COR-L47 (cell line): ENCODE measurements around the gene PRPF6.
"Not testable (repeated sequence)": the region's sequence is repeated elsewhere in the genome, so short reads cannot be mapped to it uniquely, and the experiment has no call there.

Source experiments
- DNase-seq: peaks from one replicate; lab custom pipeline; 2025; lab: John Stamatoyannopoulos, UW

Gene PRPF6

DNA sequence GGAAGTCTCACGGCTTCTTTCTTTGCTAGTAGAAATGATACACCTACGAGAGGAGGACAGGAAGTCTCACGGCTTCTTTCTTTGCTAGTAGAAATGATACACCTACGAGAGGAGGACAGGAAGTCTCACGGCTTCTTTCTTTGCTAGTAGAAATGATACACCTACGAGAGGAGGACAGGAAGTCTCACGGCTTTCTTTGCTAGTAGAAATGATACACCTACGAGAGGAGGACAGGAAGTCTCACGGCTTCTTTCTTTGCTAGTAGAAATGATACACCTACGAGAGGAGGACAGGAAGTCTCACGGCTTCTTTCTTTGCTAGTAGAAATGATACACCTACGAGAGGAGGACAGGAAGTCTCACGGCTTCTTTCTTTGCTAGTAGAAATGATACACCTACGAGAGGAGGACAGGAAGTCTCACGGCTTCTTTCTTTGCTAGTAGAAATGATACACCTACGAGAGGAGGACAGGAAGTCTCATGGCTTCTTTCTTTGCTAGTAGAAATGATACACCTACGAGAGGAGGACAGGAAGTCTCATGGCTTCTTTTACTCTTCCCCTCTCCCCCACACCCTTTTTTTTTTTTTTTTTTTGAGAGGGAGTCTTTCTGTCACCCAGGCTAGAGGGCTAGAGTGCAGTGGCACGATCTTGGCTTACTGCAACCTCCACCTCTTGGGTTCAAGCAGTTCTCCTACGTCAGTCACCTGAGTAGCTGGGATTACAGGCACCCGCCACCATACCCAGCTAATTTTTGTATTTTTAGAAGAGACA lies 31.6 kb downstream of the PRPF6 start:
- DNase-seq, result not testable (repeated sequence)

DNA sequence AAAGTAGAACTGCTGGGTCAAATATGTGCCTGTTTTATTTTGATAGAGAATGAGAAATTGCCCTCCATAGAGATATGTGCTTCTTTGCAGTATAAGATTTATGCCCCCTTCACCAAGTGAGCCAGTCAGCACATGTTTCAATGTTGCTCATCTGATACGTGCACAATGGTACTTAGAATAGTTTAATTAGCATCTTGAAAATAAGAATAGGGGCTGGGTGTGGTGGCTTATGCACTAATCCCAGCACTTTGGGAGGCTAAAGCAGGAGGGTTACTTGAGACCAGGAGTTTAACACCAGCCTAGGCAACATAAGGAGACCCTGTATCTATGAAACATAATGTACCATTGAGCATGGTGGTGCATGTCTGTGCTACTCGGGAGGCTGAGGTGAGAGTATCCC lies 34.7 kb downstream of the PRPF6 start:
- DNase-seq, result no peak

DNA sequence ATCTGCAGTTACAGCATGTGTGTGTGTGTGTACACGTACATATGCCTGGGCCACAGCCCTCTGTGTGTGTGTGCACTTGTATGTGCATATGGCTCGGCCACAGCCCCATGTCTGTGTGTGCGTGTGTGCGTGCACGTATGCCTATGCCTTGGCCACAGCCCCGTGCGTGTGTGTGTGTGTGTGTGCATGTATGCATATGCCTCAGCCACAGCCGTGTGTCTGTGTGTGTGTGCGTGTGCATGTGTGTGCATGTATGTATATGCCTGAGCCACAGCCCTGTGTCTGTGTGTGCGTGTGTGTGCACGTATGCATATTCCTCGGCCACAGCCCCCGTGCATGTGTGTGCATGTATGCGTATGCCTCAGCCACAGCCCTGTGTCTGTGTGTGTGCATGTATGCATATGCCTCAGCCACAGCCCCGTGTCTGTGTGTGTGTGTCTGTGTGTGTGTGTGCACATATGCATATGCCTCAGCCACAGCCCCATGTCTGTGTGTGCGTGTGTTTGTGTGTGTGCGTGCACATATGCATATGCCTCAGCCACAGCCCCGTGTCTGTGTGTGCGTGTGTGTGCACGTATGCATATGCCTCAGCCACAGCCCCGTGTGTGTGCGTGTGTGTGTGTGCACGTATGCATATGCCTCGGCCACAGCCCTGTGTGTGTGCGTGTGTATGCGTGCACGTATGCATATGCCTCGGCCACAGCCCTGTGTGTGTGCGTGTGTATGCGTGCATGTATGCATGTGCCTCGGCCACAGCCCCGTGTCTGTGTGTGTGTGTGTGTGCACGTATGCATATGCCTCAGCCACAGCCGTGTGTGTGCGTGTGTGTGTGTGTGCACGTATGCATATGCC lies 40.4 kb downstream of the PRPF6 start:
- no peak for DNase-seq

DNA sequence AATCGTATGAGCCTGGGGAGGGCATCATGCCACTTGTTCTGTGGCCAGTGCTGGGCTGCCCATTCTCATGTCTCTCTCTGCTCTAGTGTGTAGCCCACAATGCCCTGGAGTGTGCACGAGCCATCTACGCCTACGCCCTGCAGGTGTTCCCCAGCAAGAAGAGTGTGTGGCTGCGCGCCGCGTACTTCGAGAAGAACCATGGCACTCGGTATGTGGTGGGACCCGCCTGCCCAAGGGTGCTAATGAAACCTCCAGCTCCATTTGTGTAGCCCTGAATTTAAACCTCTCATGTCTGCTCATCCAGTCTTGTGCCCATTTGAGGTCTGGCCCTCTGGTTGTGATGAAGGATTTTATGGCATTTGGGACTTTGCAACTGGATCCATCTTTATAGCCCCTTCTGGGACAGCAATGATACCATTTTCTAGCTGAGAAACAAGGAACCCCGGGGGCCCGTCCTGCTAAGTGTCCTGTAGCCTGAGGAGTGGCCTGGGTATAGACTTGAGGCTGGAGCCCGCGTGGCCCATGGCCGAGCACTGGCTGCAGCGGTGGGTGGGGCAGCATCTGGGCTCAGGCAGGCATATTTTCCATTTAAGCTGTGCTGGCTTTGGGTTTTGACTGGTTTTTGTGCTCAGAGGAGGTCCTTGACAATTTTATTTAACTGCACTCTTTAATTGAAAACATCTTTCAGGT lies 41.9 kb downstream of the PRPF6 start:
- DNase-seq, result no peak

DNA sequence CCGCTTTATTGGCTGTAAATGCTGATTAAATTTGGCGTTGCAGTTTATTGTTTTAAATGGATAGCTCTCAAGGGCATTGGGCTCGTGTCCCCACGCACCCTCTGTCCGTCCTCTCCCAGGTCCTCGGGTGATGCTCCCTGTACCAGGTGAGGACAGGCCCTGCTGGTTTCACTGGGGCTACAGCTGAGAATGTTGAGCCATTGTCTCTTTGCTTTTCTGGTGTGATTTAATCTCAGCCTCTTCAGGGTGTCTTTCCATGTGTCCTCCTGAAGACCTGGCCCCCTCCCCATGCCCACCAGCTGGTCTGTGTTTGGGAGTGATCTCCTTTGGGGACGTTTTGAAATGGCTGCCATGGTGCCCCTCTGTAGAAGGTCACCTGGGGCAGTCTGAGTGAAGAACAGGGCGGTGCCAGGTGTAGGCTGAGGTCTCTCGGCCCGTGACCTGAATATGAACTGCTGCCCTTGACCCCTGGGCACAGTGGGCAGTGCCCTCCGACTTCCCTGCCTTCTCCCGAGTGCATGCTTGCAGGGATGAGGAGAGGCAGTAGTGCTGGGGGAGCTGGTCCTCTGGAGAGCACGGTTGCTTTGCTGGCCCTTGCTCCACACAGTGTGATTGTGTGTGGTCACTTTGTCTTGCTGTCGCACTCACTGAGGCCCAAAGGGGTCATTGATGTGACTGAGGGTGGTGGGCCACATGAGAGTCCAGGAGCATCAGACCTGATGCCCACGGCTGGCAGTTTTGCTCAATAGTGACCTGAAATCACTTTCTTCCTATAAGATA lies 42.6 kb downstream of the PRPF6 start:
- DNase-seq, result no peak

DNA sequence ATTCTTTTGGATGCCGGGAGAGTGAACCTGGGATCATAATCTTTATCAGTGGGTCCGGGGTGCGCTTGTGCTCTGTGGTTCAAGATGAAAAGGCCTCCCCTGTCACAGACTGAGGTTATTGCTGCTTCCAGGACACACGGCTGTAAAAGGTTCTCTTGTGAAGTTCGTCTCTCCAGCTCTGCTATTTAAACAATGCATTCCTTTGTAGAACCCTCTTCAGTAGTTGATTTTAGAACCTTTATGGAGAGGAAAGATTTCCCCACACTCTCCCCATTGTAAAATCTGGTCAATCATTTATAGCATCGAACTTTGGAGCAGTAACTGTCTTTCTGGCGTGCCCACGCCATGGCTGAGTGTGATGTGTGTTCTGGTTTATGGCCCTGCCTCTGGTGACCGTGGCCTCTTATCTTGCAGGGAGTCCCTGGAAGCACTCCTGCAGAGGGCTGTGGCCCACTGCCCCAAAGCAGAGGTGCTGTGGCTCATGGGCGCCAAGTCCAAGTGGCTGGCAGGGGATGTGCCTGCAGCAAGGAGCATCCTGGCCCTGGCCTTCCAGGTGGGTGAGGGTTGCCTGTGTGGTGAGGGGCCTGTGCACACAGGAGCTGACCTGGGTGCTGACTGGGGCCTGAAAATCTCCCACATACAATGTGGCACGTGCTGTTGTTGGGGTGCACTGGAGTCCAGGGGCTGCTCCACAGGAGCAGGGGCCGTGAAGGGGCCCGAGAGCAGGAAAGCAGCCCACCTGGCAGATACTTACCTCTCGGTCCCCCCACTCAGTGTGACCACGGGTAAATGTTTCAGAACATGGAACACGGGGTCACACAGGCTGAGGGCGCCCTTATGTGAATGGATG lies 43.4 kb downstream of the PRPF6 start:
- DNase-seq, result no peak

DNA sequence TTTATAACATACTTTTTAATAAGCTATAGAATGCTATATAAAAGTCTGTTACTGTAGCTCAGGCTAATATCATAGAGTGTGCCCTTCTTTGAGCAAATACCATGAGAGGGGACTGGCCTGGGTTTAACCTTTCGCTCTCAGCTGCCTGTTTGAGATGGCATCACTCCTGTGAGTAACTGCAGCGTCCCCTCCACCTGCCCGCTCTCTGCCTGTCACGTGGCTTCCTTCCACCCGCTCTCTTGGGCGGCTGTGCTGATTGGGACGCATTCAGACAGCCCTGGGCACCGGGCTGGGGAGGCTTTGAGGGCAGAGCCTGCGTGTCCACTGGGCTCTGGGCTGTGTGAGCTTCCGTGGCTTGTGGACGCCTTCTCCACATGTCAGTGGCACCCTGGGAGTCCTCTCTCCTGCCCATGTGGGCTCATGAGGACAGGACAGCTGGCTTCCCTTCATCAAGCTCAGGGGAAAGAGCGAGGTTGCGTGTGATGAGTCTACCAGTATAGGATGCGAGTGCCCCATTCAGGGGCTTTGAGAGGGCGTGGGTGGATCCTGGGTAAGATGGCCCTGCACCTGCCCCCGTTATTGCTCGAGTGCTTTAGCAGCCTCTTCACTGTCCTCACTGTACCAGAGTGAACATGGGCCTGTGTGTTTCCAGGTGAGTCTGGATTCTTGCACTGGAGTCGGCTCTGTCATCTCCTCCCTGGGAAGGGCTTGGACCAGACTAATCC lies 44.3 kb downstream of the PRPF6 start:
- DNase-seq, result no peak

DNA sequence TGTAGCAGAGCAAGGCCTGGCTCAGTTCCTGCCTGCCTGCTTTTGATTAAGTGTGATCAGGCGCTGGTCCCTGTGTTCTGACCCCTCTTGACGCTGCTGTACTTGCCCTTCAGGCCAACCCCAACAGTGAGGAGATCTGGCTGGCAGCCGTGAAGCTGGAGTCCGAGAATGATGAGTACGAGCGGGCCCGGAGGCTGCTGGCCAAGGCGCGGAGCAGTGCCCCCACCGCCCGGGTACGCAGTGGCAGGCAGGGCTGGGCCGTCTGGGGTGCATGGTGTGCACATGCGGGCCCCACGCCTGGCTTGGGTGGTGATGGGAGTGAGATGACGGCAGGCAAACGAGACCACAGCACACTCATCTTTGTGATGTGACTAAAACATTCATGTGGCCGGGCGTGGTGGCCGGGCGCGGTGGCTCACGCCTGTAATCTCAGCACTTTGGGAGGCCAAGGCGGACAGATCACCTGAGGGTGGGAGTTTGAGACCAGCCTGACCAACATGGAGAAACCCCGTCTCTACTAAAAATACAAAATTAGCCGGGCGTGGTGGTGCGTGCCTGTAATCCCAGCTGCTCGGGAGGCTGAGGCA lies 45.0 kb downstream of the PRPF6 start:
- DNase-seq, result no peak

DNA sequence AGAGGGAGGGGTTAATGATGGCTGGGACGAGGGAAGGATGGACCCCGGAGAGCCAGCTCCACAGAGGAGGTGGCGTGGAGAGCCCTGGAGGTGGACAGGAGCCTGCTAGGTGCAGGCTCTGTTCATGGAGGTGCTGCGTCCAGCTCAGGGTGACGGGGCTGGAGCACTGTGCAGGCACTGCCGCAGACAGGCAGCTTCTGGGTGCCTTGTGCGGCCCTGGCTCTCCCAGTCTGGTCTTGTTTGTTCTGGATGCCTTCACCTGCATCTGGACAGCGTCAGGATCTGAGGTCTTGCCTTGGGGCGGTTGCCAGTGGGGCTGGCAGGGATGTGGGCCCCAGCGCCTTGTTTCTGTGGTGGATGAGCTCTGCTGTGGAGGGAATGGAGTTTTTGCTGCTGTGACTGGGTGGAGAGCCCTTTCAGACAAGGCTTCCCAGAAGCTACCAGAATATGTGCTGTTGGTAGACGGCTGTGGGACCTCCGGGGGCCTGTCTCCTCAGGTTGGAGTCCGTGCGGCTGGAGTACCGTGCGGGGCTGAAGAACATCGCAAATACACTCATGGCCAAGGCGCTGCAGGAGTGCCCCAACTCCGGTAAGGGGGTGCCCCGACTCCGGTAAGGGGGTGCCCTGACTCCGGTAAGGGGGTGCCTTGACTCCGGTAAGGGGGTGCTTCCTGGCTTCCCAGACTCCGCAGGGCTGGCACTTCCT lies 47.2 kb downstream of the PRPF6 start:
- DNase-seq, result no peak

DNA sequence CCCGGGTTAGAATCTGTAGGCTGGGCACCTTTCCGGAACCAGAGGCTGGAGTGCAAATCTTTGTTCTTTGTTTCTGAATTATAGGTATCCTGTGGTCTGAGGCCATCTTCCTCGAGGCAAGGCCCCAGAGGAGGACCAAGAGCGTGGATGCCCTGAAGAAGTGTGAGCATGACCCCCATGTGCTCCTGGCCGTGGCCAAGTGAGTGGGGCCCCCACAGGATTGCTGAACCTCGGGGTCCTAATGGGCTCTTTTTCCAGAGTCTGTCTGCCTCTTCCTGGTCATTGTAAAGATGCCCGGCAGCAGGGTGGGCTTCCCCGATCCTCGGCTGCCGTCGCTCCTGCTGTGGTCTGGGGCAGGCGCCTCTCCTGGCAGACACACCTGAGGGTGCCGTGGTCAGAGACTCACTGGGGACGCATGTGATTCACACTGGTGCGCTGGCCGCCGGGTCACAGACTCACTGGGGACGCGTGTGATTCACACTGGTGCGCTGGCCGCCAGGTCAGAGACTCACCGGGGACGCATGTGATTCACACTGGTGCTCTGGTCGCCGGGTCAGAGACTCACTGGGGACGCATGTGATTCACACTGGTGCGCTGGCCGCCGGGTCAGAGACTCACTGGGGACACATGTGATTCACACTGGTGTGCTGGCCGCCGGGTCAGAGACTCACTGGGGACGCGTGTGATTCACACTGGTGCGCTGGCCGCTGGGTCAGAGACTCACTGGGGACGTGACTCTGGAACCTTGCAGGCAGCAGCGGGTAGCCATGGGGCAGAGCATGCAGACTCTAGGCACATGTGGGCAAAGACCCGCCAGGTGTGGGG lies 48.6 kb downstream of the PRPF6 start:
- DNase-seq, result no peak

DNA sequence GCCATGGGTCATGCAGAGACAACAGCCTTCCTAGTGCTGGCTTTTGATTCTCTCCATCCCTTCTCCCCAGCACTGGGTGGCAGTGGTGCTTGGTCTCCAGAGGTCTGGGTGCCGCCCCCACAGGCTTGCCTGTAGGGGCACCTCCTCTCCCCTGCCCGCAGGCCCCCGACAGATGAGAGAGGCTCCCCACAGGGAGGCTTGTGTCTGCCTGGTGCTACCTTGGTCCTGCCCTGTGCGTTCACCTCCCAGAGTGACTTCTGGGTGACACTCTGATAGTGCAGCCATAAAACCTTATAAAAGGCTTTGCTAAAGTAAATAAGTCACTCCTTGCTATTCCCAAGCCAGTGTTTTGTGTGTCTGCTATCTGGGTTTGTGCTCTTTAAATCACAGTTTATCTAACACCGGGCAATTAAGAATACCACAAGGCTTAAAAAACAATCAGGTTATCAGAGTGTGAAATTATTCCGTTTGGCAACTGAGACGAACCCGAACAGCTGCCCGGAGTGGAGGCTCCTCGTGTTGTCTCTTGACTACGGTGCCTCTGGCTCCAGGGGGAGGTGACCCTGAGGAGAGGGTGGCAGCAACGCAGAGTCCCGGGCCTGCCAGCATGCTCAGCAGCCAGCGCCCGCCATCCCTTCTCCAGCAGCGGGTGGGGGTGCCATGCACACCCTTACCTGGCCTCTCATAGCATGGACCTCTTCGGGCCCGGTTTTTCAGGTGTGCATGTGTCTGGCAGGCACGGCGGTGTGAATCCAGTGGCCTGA lies 49.6 kb downstream of the PRPF6 start:
- no peak for DNase-seq

DNA sequence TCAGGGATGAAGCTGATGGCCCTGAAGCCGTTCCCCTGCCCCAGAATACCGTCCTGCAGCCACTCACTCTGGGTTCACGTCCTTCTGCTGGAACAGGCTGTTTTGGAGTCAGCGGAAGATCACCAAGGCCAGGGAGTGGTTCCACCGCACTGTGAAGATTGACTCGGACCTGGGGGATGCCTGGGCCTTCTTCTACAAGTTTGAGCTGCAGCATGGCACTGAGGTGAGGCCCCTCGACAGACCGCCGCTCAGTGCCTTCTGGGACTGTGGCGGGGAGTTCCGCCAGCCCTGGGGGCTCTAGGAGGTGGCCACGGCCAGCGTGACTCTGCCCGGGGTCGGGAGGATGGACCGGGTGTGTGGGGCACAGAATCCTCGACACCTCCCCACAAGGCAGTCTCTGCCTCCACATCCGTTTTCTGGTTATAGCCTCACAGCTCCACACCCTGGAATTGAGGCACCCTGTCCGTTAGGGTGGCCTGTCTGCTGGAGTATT lies 50.9 kb downstream of the PRPF6 start:
- no peak for DNase-seq

DNA sequence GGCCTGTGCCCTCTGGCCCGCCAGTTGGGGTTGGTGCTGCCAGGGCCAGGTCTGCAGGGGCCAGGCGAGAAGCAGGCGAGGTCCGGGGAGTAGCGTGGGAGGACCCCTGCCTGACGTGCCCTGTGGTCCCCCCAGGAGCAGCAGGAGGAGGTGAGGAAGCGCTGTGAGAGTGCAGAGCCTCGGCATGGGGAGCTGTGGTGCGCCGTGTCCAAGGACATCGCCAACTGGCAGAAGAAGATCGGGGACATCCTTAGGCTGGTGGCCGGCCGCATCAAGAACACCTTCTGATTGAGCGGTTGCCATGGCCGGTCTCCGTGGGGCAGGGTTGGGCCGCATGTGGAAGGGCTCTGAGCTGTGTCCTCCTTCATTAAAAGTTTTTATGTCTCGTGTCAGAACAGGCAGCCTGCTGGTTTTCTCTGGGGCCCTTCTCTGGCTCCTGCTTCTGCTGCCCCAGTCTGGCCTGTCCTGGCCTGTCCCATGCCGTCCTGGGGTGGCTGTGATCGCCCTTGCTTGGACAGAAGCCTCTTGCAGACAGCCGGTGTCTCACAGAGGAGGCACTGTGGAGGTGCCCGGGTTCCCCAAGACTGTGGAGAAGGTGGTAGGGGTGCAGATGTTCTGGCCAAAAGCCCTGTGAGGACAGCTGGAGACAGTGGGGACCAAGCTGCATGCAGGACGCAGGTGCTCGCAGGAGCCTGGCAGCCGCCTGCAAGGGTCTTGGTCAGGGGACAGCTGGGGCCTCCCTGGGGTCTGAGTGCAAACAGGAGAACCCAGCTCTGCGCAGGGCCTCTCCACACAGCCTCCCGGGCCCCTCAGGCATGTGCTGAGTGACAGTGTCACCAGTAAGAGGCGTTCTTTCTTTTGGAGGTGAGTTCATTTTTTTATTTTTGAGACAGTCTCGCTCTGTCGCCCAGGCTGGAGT lies 52.0 kb downstream of the PRPF6 start:
- DNase-seq, result no peak

DNA sequence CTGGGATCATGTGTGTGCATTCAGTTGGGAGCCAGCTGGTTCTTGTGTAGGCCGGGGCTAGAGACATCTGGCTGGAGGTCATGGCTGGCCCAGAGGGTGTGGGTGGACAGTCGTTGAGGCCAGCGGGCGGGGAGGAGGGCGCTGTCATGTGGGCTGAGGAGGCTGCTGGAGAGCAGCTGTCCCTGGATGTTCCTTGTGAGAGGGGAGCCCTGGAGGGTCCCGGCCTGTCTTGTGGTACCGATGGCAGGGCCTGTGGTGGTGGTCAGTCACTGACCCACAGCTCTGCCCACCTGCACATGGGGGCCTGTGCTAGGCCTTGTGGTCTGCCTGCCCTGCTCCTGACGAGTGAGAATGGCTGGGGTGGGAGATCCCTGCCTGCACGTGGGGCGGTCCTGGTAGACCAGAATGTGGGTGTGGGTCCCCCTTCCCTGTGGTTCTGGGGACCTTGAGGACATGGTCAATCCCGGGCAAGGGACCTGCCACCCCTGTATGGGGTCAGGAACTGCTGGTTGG lies 53.1 kb downstream of the PRPF6 start:
- no peak for DNase-seq

DNA sequence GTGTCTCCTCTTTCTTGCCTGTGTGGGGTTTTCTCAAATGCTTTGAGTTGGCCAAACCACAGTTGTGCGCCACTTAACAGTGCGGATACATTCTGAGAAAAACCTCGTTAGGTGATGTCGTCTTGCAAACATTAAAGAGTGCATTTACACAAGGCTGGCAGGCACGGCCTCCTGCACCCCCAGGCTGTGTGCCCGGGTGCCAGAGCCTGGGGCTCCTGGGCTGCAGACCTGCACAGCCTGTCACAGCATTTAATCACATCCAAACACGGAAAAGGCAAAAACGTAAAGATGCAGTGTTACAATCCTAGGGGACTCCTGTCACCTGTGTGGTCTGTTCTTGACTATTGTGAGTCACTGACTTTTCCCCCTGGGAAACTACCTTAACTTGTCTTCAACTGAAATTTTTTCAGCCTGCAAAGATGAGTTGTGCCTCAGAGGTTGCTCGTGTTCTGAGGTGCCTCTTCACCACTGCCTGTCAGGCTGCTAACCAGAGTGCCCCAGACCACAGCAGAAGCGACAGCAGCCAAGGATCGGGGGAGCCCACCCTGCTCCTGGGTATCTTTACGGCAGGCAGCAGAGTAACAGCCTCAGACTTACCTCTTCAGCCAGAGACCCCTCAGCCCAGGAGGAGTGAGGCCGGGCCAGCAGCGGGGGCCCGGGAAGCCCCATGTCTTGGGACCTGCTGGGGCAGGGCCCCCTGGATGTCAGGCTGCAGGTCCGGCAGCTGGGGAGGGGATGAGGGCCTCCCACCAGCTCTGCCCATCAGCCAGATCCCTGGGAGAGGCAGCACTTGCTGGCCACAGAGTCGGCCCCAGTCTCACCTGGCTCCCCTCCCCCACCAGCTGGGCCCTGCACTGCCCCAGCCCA lies 54.4 kb downstream of the PRPF6 start:
- DNase-seq, result no peak
